ENCODE results near the gene NSG1. TPM values are rescaled to one million over a fixed set of nuclear protein-coding genes. Genes with fewer than 3 reads are reported as not detected.

The NSG1 gene
- total RNA-seq, 1 donor from 2014 or later: 12.7 TPM

DNA sequence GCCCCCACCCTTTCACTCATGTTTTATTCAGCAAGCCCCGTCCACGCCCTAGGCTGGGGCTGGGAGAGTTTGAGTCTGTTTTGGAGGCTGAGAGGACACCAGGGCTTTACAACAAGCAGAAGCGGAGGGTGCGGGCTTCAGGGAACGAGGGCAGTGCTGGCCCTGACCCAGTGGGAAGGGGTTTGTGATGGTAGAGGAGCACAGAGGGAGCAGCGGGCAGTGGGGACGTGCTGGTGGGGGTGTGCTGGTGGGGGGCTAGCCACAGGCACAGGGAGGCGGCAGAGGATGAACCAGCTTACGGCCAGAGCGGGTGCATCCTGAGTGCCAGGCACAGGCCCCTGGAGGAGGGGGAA lies 26.4 kb downstream of the NSG1 start:
- Histone ChIP-seq H3K4me3 (ENCODE audit: low read depth, low read length) (no peak overlapping the region), H3K27me3 (ENCODE audit: control insufficient read depth, insufficient read depth, low read length) (peaks cover 6% of the 10 kb centered on the region), H3K36me3 (ENCODE audit: control insufficient read depth, insufficient read depth, low read length) (no peaks in the 10 kb centered on the region)
- TF ChIP-seq, protein P1, sequence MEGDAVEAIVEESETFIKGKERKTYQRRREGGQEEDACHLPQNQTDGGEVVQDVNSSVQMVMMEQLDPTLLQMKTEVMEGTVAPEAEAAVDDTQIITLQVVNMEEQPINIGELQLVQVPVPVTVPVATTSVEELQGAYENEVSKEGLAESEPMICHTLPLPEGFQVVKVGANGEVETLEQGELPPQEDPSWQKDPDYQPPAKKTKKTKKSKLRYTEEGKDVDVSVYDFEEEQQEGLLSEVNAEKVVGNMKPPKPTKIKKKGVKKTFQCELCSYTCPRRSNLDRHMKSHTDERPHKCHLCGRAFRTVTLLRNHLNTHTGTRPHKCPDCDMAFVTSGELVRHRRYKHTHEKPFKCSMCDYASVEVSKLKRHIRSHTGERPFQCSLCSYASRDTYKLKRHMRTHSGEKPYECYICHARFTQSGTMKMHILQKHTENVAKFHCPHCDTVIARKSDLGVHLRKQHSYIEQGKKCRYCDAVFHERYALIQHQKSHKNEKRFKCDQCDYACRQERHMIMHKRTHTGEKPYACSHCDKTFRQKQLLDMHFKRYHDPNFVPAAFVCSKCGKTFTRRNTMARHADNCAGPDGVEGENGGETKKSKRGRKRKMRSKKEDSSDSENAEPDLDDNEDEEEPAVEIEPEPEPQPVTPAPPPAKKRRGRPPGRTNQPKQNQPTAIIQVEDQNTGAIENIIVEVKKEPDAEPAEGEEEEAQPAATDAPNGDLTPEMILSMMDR (IDR thresholded peaks at IDR 0.05; ENCODE audit: insufficient read depth, low read length, poor library complexity, severe bottlenecking): no peak
- DNase-seq (ENCODE audit: low read depth): no peak

DNA sequence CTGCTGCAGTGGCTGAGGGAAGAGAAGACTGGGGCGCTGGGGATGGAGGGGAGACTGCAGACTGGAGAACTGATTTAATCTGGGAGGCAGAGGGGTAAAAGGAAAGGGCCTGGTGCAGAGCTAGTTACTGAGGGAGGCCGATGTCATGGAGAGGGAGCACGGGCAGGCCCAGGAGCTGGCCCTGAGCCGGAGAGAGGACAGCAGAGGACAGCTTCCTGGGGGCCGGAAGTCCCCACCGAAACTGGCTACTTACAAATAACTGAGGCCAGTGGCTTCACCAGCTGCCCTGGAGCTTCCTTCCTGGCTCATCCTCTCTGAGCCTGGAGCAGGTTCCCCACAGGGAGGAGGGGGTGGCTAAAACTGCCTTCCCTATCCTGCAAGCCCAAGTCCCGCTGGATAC lies 26.9 kb downstream of the NSG1 start:
- Histone ChIP-seq H3K36me3 (ENCODE audit: control insufficient read depth, insufficient read depth, low read length) (no peaks in the 10 kb centered on the region), H3K4me3 (ENCODE audit: low read depth, low read length) (no peak overlapping the region), H3K27me3 (ENCODE audit: control insufficient read depth, insufficient read depth, low read length) (peaks cover 3% of the 10 kb centered on the region)
- no peak for DNase-seq (ENCODE audit: low read depth)
- TF ChIP-seq, protein P1 (IDR thresholded peaks at IDR 0.05; ENCODE audit: insufficient read depth, low read length, poor library complexity, severe bottlenecking): no peak

DNA sequence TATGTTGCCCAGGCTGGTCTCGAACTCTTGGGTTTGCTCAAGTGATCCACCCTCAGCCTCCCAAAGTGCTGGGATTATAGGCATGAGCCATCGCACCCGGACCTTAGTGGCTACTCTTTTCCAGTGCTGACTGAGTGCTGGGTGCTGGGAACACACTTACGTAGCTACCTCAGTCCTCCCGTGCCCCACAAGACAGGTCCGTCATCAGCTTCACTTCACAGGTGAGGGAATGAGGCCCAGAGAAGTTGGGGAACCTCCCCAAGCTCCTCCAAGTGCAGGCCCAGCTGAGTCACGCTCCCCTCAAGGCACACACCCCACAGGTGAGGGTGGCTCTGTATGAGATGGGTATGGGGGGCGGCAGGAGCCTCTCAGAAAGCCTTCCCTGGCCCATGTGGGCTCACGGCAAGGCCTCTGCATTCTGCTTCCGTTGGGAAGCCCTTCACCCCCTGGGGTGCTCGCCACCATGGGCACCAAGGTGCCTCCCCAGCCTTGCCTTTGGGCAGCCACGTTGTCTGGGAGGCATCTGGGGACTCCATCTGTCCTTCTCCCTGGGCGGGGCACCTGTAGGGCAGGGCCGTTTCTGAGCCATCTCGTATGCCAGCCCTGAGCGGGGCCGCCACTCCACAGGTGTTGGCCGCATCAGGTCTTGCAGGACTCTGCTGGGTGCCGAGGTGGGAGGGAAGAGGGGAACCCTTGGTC lies 28.4 kb downstream of the NSG1 start:
- no peak for DNase-seq (ENCODE audit: low read depth)

DNA sequence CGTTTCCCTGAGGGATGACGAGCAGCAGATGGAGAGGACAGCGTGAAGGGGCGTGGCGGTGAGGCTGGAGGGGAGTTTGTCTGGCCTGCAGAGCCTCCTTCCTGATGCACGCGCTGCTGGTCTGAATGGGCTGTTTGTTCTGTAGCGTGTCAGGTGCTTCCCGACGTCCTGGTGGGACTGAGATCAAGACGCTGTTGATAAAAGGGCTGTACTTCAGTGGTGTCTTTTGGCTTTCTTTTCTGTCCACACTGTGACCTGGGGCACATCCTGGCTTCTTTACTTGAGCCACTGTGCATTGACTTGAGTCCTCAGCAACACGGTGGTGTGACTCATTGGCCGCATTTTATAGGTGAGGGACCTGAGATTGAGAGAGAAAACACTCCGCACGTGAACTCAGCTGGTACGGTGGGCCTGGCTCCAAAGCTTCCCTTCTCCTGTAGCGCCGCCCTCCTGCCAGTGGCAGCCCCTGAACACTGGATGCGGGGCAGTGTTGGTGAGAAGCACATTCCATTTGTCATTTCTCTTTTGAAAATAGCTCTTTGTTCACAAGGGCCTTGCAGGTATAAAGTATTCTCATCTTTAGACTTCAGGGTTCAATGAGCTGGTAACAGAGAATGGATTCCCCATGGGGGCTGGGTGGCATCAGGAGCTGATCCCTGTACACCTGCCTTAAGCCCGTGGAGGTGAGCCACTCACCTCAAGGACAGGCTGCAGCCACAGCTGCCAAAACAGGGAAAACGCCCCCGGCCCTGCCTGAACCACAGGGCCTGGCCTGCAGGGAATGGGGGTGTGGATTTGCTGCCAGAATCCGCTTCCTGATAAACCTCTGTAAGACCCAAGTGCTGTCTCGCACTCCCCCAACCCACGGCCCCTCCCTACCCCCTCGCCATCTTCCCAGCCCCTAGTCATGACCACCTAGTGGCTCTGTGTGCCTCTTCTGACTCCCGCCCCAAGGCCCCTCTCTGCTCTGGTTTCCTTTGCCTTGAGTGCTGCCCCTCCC lies 29.2 kb downstream of the NSG1 start:
- Histone ChIP-seq H3K27me3 (ENCODE audit: control insufficient read depth, insufficient read depth, low read length) (no peaks in the 10 kb centered on the region), H3K36me3 (ENCODE audit: control insufficient read depth, insufficient read depth, low read length) (peaks cover 2% of the 10 kb centered on the region), H3K4me3 (ENCODE audit: low read depth, low read length) (no peak overlapping the region)
- no peak for DNase-seq (ENCODE audit: low read depth)
- TF ChIP-seq, protein P1 (IDR thresholded peaks at IDR 0.05; ENCODE audit: insufficient read depth, low read length, poor library complexity, severe bottlenecking): no peak

More for the DNA sequence above, 28.4 kb downstream of the NSG1 start:
- TF ChIP-seq, protein P1 (IDR thresholded peaks at IDR 0.05; ENCODE audit: insufficient read depth, low read length, poor library complexity, severe bottlenecking): no peak
- Histone ChIP-seq H3K36me3 (ENCODE audit: control insufficient read depth, insufficient read depth, low read length) (peaks cover under 1% of the 10 kb centered on the region), H3K27me3 (ENCODE audit: control insufficient read depth, insufficient read depth, low read length) (no peaks in the 10 kb centered on the region), H3K4me3 (ENCODE audit: low read depth, low read length) (no peak overlapping the region)

DNA sequence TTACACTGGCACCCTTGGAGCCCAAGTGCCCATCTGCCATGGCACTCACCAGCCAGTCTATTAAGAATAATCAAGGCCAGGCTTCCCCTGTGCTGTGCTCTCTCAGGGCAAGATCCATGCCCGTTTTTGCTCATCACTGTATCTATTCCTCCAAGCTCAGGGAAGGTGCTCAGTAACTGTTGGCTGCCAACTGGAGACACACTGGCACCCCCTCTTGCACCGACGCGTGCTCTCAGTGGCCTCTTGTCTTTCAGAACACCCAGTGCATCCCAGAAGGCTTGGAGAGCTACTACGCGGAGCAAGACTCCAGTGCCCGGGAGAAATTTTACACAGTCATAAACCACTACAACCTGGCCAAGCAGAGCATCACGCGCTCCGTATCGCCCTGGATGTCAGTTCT lies 30.1 kb downstream of the NSG1 start:
- DNase-seq (ENCODE audit: low read depth): no peak
- TF ChIP-seq, protein P1 (IDR thresholded peaks at IDR 0.05; ENCODE audit: insufficient read depth, low read length, poor library complexity, severe bottlenecking): no peak
- no peak overlapping the region for H3K4me3 ChIP-seq (ENCODE audit: low read depth, low read length)
- H3K27me3 ChIP-seq (ENCODE audit: control insufficient read depth, insufficient read depth, low read length): no peaks in the 10 kb centered on the region
- peaks cover 2% of the 10 kb centered on the region for H3K36me3 ChIP-seq (ENCODE audit: control insufficient read depth, insufficient read depth, low read length)

Measured in kidney epithelial cell (primary cell).